Pancreas (tissue), 10 donors: ENCODE measurements around the gene DCBLD1. TPM values are rescaled to one million over a fixed set of nuclear protein-coding genes. Genes with fewer than 3 reads are reported as not detected.

Experiments used
- ATAC-seq, 4 donors: fragments of 200-7000 bp; cut with Tn5 transposase; one replicate each; pipeline versions ENCODE4 v1.8.0 to v1.9.1; 2020; ENCODE audit warnings: mild to moderate bottlenecking in 4 of 4, moderate library complexity in 4 of 4
- DNase-seq, 6 donors: peaks; one replicate each; pipeline ENCODE4 v3.0.0-alpha.2; 2020
- FAIRE-seq: peaks from 2 replicates; lab custom pipeline; 2012; peaks lifted over from hg19 to GRCh38; lab: Jason Lieb, UNC
- H3K27ac ChIP-seq, 4 donors: fragments of 200-600 bp; sonication (generic); 1 replicate in 3 of 4; 2 replicates in 1 of 4; pipeline versions ENCODE4 v1.5.0 to v1.8.0; 2020
- H3K27me3 ChIP-seq, 4 donors: fragments of 200-600 bp; one replicate each; pipeline ENCODE4 v1.8.0; 2021
- H3K36me3 ChIP-seq, 3 donors: fragments of 200-600 bp; sonication (generic) in 1 of 3; one replicate each; pipeline versions ENCODE4 v1.5.0 to v1.8.0; 2020 to 2021
- H3K4me1 ChIP-seq, 3 donors: fragments of 200-600 bp; one replicate each; pipeline ENCODE4 v1.8.0; 2021
- H3K4me3 ChIP-seq, 4 donors: fragments of 200-600 bp; sonication (generic) in 2 of 4; one replicate each; pipeline versions ENCODE4 v1.5.0 to v1.8.0; 2020 to 2021
- H3K9me3 ChIP-seq, 4 donors: fragments of 200-600 bp; one replicate each; pipeline ENCODE4 v1.8.0; 2021
- WGBS, 2 donors: extraction: QIAGEN DNeasy Blood & Tissue Kit; methylation state at CpG; one replicate each; pipeline ENCODE4 v1.1.7; 2013; 5-methylcytosine and 5-hydroxymethylcytosine counted together
- intact Hi-C, 3 donors: fragments of 100-400 bp; cut with DNase I; formaldehyde crosslinking; loops; one replicate each; pipeline versions ENCODE4 v1.11.1 to v1.14.2; 2022
- polyA plus RNA-seq, 2 donors: library from polyadenylated mRNA; stranded (reverse); fragments of 200-250 nt; gene quantifications; one replicate each; pipeline ENCODE4 v1.2.3, GENCODE V29; 2013
- total RNA-seq, 6 donors: library from RNA; stranded (reverse); fragmentation: NEBNext Ultra II Directional in 4 of 6; extraction: Animal tissue kit (Norgen Biotek cat#: 25700) in 4 of 6; gene quantifications; one replicate each; pipeline versions ENCODE4 v1.2.1 to v1.2.4, GENCODE V29; 2021 to 2023
- TF ChIP-seq, protein P1 (sequence below), 4 donors: fragments of 200-600 bp; sonication (generic) in 3 of 4; IDR thresholded peaks; one replicate each; pipeline versions ENCODE4 v1.5.0 to v1.8.0; 2021; ENCODE audit warnings: antibody characterized with exemption in 4 of 4
- donor health status: healthy with polysubstance abuse.
- donor health status: DM: no; HTN: no; CAD: no; lungs with moderate emphysema.
- donor health status: DM: no; HTN: no; CAD: no.
- donor health status: control.
- donor health status: control.
- donor health status: Bipolar disorder and iron deficiency.
- donor health status: DM: yes; HTN: yes; CAD: no.
- donor health status: DM: no; HTN: no; CAD: no.
- donor health status: DM: no; HTN: no; CAD: no.
- donor health status: DM: yes; HTN: yes; CAD: no.

The DCBLD1 gene
- total and polyA plus RNA-seq, 8 donors, result 4.8 to 12.8 (median 6.4) TPM

GRCh38 chr6:117553142-117553541 lies 70.7 kb downstream of the DCBLD1 start:
- Histone ChIP-seq H3K27me3 (no peaks in the 10 kb centered on the region), H3K27ac (no peak overlapping the region), H3K36me3 (no peaks in the 10 kb centered on the region), H3K9me3 (no peaks in the 10 kb centered on the region), H3K4me3 (no peak overlapping the region), H3K4me1 (no peaks in the 10 kb centered on the region)
- WGBS, 2 donors, result 60 to 66% methylated on average over 3 of the region's 3 CpGs
- intact Hi-C loops, result no loop called here
- no peak for ATAC-seq
- TF ChIP-seq, protein P1, sequence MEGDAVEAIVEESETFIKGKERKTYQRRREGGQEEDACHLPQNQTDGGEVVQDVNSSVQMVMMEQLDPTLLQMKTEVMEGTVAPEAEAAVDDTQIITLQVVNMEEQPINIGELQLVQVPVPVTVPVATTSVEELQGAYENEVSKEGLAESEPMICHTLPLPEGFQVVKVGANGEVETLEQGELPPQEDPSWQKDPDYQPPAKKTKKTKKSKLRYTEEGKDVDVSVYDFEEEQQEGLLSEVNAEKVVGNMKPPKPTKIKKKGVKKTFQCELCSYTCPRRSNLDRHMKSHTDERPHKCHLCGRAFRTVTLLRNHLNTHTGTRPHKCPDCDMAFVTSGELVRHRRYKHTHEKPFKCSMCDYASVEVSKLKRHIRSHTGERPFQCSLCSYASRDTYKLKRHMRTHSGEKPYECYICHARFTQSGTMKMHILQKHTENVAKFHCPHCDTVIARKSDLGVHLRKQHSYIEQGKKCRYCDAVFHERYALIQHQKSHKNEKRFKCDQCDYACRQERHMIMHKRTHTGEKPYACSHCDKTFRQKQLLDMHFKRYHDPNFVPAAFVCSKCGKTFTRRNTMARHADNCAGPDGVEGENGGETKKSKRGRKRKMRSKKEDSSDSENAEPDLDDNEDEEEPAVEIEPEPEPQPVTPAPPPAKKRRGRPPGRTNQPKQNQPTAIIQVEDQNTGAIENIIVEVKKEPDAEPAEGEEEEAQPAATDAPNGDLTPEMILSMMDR (IDR thresholded peaks at IDR 0.05), result no peak
- no peak for FAIRE-seq
- no peak for DNase-seq

DNA sequence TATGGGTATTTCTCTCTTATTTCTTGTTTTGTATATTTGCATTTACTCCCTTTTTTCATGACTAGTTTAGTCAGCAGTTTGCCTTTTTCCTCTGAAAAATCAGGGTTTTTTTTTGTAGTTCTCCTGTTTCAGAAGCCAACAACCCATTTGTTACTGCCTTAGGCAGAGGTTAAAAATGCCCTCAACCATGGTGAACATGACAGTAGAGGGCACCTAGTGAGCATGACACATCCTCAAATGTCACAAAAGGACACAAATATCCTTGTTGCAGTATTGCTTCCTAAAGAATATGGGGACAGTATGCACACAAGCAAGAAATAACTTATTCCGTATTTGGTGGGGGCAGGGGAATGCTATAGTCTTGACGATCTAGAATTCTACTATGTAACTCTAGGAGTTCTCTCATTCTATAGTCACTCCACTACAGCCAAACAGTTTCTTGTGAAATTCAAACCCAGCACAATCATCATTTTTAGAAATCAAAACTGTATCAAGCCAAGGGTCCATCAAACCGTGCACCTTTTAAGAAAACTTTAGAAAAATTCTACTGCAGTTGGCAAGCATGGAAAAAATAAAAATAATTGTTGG lies 72.9 kb downstream of the DCBLD1 start:
- FAIRE-seq (no peak), DNase-seq (no peak), ATAC-seq (no peak)
- Histone ChIP-seq H3K4me3 (no peak overlapping the region), H3K27me3 (no peaks in the 10 kb centered on the region), H3K36me3 (no peaks in the 10 kb centered on the region), H3K9me3 (no peaks in the 10 kb centered on the region), H3K27ac (no peak overlapping the region), H3K4me1 (no peaks in the 10 kb centered on the region)
- 23 to 32% methylated on average over 3 of the region's 3 CpGs for WGBS, 2 donors
- intact Hi-C loops, result loop anchor here in 2 of 3 donors (5.0 kb wide), 2 partner anchors 103 to 108 kb away; no protein-coding TSS in a partner anchor
- TF ChIP-seq, protein P1 (IDR thresholded peaks at IDR 0.05), result no peak

DNA sequence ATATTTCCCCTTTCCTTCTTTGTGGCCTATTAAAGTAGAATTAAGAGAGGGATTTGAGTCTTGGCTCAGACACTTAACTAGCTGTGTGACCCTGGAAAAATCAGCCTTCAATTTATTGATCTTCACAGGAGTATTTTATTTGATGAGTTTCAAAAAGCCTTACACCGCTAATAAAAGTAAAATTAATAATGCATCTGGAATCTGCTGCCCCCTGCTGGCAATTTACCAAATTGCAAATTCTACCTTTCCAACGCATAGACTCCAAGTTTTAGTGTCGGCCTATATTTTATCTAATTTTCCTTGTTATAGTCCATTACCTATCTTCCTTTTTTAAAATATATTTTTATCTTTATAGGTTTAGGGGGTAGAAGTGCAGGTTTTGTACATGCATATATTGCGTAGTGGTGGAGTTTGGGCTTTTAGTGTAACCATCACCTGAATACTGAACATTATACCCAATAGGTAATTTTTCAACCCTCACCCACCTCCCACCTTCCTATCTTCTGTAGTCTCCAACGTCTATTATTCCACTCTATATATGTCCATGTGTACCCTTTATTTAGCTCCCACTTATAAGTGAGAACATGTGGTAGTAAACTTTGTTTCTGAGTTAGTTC lies 73.5 kb downstream of the DCBLD1 start:
- ATAC-seq (peak in 3 of 4 donors; percentile 60 to 72 (median 71)), FAIRE-seq (peak; percentile 93), DNase-seq (peak in 2 of 6 donors; percentile 26 to 58)
- TF ChIP-seq, protein P1 (IDR thresholded peaks at IDR 0.05), result peak; percentile 76 to 88 (median 77)
- Histone ChIP-seq H3K9me3 (no peaks in the 10 kb centered on the region), H3K27ac (no peak overlapping the region), H3K36me3 (no peaks in the 10 kb centered on the region), H3K27me3 (no peaks in the 10 kb centered on the region), H3K4me1 (no peaks in the 10 kb centered on the region), H3K4me3 (no peak overlapping the region)
- intact Hi-C loops, result loop anchor here in 2 of 3 donors (5.0 kb wide), 2 partner anchors 104 to 109 kb away; no protein-coding TSS in a partner anchor
- WGBS, 2 donors, result 16 to 18% methylated on average over 5 of the region's 5 CpGs

- FAIRE-seq, result no peak
- Histone ChIP-seq H3K4me3 (no peak overlapping the region), H3K36me3 (peaks cover 0 to 8% (median 0%) of the 10 kb centered on the region in 3 donors), H3K4me1 (no peaks in the 10 kb centered on the region), H3K27me3 (no peaks in the 10 kb centered on the region), H3K9me3 (no peaks in the 10 kb centered on the region), H3K27ac (no peak overlapping the region)
- 66 to 80% methylated on average over 3 of the region's 3 CpGs for WGBS, 2 donors
- ATAC-seq, result peak in 1 of 4 donors; percentile 36
- TF ChIP-seq, protein P1 (IDR thresholded peaks at IDR 0.05), result no peak
- no peak for DNase-seq
- intact Hi-C loops, result loop anchor here in 2 of 3 donors (5.0 kb wide), 2 partner anchors 106 to 111 kb away; no protein-coding TSS in a partner anchor
Observed at GRCh38 chr6:117557951-117558350, 75.5 kb downstream of the DCBLD1 start.
